ENCODE data around the gene TRAF1. TPM values are rescaled to one million over a fixed set of nuclear protein-coding genes. Genes with fewer than 3 reads are reported as not detected.

Gene TRAF1
- total and polyA plus RNA-seq, 7 donors: 0.46 to 10.0 (median 4.6) TPM

GRCh38 chr9:120918931-120919842 is 7.4 kb downstream of the TRAF1 start:
- H3K4me1 ChIP-seq: peaks cover 0 to 44% (median 33%) of the 10 kb centered on the region in 4 donors
- WGBS, 2 donors: 86 to 88% methylated on average over 20 of the region's 20 CpGs
- intact Hi-C loops (cut with DNase I): no loop called here

GRCh38 chr9:120917929-120918762 is 8.4 kb downstream of the TRAF1 start:
- no peak overlapping the region for H3K4me3 ChIP-seq
- no peaks in the 10 kb centered on the region for H3K27me3 ChIP-seq
- no peak for DNase-seq
- peaks cover 0 to 44% (median 33%) of the 10 kb centered on the region in 4 donors for H3K4me1 ChIP-seq
- H3K36me3 ChIP-seq: no peaks in the 10 kb centered on the region
- peak overlapping the region; percentile 69 to 78 (median 74) for H3K27ac ChIP-seq
- 92 to 93% methylated on average over 4 of the region's 4 CpGs for WGBS, 2 donors
- no peaks in the 10 kb centered on the region for H3K9me3 ChIP-seq
- TF ChIP-seq POLR2AphosphoS5 (IDR thresholded peaks at IDR 0.05) (no peak), CTCF (IDR thresholded peaks at IDR 0.05) (no peak), EP300 (IDR thresholded peaks at IDR 0.05) (no peak), POLR2A (IDR thresholded peaks at IDR 0.05) (no peak)
- intact Hi-C loops (cut with DNase I): no loop called here

More at GRCh38 chr9:120918931-120919842, 7.4 kb downstream of the TRAF1 start:
- H3K27ac ChIP-seq: peak overlapping the region; percentile 69 to 78 (median 74)
- no peaks in the 10 kb centered on the region for H3K27me3 ChIP-seq
- no peak for DNase-seq
- no peak overlapping the region for H3K4me3 ChIP-seq
- no peaks in the 10 kb centered on the region for H3K9me3 ChIP-seq
- no peaks in the 10 kb centered on the region for H3K36me3 ChIP-seq
- TF ChIP-seq POLR2AphosphoS5 (IDR thresholded peaks at IDR 0.05) (peak in 3 of 4 donors; percentile 24 to 47 (median 28)), CTCF (IDR thresholded peaks at IDR 0.05) (no peak), EP300 (IDR thresholded peaks at IDR 0.05) (no peak), POLR2A (IDR thresholded peaks at IDR 0.05) (no peak)

- Histone ChIP-seq H3K27ac (peak overlapping the region; percentile 58 to 78 (median 68)), H3K36me3 (no peaks in the 10 kb centered on the region), H3K4me3 (no peak overlapping the region), H3K27me3 (no peaks in the 10 kb centered on the region), H3K9me3 (no peaks in the 10 kb centered on the region), H3K4me1 (peaks cover 0 to 44% (median 33%) of the 10 kb centered on the region in 4 donors)
- no peak for DNase-seq
- WGBS, 2 donors: 91 to 92% methylated on average over 8 of the region's 8 CpGs
- intact Hi-C loops (cut with DNase I): no loop called here
- no peak for TF ChIP-seq POLR2AphosphoS5 (IDR thresholded peaks at IDR 0.05)
- no peak for TF ChIP-seq CTCF (IDR thresholded peaks at IDR 0.05)
- no peak for TF ChIP-seq EP300 (IDR thresholded peaks at IDR 0.05)
- no peak for TF ChIP-seq POLR2A (IDR thresholded peaks at IDR 0.05)
These were observed 9.4 kb downstream of the TRAF1 start for GRCh38 chr9:120916991-120917880.

- Histone ChIP-seq H3K36me3 (peaks cover 0 to under 1% (median 0%) of the 10 kb centered on the region in 4 donors), H3K27me3 (no peaks in the 10 kb centered on the region), H3K9me3 (no peaks in the 10 kb centered on the region), H3K4me1 (peaks cover 0 to 44% (median 33%) of the 10 kb centered on the region in 4 donors), H3K4me3 (no peak overlapping the region), H3K27ac (peak overlapping the region; percentile 58 to 78 (median 68))
- intact Hi-C loops (cut with DNase I): no loop called here
- WGBS, 2 donors: 70 to 71% methylated on average over 3 of the region's 3 CpGs
- TF ChIP-seq POLR2AphosphoS5 (IDR thresholded peaks at IDR 0.05) (peak; percentile 45 to 86 (median 74)), EP300 (IDR thresholded peaks at IDR 0.05) (peak in 2 of 4 donors; percentile 27 to 80), POLR2A (IDR thresholded peaks at IDR 0.05) (no peak), CTCF (IDR thresholded peaks at IDR 0.05) (no peak)
- peak; percentile 93 for DNase-seq
These were observed 10.0 kb downstream of the TRAF1 start for GRCh38 chr9:120916588-120916987.
